IPS-18a (cell line): Measurements from ENCODE around the gene FAH.

ENCODE experiments used
- H3K27ac ChIP-seq: one replicate; pipeline ENCODE4 v1.5.1; 2013; ENCODE audit warnings: low read length
- H3K27me3 ChIP-seq: one replicate; pipeline ENCODE4 v1.6.1; 2013; ENCODE audit warnings: mild to moderate bottlenecking, low read length; ENCODE audit not compliant: control insufficient read depth, insufficient read depth
- H3K36me3 ChIP-seq: one replicate; pipeline ENCODE4 v1.6.1; 2013; ENCODE audit warnings: low read depth, low read length; ENCODE audit not compliant: control insufficient read depth
- H3K4me1 ChIP-seq: one replicate; pipeline ENCODE4 v1.6.1; 2013; ENCODE audit warnings: low read depth, low read length; ENCODE audit not compliant: control insufficient read depth
- H3K4me3 ChIP-seq: one replicate; pipeline ENCODE4 v1.5.1; 2013; ENCODE audit warnings: low read length
- H3K9ac ChIP-seq: one replicate; pipeline ENCODE4 v1.6.1; 2013; ENCODE audit warnings: mild to moderate bottlenecking, low read length, moderate library complexity
- H3K9me3 ChIP-seq: one replicate; pipeline ENCODE4 v1.6.1; 2013; ENCODE audit warnings: low read depth, low read length; ENCODE audit not compliant: control insufficient read depth

FAH gene

DNA sequence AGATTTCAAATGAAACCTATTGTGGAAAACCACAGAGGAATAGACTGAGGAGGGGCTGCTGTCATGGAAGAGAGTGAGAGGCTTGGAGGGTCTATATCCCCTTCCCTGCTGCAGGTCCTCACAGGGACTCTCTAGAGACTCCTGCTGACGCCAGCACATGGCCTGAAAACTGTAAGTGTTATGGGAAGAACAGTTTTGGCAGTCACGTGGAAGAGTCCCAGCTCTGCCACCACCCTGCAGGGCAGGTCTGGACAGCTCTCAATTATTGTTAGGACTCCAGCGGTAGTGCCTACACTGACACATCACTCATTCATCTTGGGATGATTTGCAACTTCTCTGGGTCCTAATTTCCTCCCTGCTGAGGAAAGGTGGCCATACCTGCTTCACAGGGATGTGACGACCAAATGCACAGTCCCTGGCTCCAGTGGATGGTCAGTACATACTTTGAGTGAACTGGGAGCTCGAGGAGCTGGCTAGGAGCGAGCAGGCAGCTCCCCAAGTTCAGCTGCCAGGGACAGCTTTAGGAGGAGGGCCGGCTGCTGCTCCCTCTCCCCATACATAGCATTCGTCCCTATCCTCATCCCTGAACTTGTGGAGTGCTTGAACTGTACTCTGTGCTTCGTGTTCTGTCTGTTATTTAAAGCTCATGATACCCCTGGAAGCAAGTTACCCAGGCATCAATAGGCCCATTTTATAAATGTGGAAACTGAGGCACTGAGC is 50.0 kb downstream of the FAH start:
- H3K27me3 ChIP-seq = no peaks in the 10 kb centered on the region
- peaks cover 15% of the 10 kb centered on the region for H3K4me1 ChIP-seq
- H3K36me3 ChIP-seq = no peaks in the 10 kb centered on the region
- no peaks in the 10 kb centered on the region for H3K9me3 ChIP-seq
- no peak overlapping the region for H3K9ac ChIP-seq
- no peak overlapping the region for H3K4me3 ChIP-seq
- H3K27ac ChIP-seq = no peak overlapping the region

DNA sequence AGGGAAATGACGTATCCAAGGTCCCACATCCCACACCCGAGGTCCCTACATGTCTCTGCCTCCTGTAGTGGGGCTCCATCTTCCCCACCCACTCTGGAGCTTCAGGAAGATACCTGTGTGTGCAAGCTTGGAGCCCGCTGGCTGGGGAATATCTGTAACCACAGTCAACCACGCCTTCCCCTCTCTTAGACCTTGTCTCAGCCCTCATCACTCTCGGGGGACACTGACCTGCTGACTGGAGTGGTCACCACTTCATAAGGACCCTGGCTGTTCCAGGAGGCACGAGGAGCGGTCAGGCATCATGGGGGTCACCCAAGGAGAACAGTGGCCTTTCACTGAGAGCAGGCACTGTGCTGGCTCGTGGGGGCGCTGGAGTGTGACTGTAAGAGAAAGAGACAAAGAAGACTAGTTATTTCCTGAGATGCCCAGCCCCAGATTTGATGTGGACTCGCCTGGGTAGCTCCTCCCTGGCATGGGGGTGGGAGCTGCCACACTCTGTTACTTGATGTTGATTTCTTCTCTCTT is 50.6 kb downstream of the FAH start:
- no peak overlapping the region for H3K27ac ChIP-seq
- H3K9ac ChIP-seq = no peak overlapping the region
- H3K36me3 ChIP-seq = no peaks in the 10 kb centered on the region
- H3K4me3 ChIP-seq = no peak overlapping the region
- H3K27me3 ChIP-seq = no peaks in the 10 kb centered on the region
- H3K4me1 ChIP-seq = peaks cover 17% of the 10 kb centered on the region
- H3K9me3 ChIP-seq = no peaks in the 10 kb centered on the region

DNA sequence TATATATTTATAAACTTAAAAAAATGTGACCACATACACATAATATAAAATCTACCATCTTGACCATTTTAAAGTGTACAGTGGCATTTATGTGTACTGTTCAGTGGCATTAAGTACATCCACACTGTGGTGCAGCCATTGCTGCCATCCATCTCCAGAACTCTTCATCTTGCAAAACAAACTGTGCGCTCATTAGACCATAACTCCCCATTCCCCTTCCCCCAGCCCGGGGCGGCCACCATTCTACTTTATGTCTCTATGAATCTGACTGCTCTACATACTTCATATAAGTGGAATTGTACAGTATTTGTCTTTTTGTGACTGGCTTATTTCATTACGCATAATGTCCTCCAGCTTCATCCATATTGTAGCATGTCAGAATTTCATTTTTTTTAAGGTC is 51.4 kb downstream of the FAH start:
- Histone ChIP-seq H3K4me3 (no peak overlapping the region), H3K9me3 (no peaks in the 10 kb centered on the region), H3K36me3 (no peaks in the 10 kb centered on the region)

DNA sequence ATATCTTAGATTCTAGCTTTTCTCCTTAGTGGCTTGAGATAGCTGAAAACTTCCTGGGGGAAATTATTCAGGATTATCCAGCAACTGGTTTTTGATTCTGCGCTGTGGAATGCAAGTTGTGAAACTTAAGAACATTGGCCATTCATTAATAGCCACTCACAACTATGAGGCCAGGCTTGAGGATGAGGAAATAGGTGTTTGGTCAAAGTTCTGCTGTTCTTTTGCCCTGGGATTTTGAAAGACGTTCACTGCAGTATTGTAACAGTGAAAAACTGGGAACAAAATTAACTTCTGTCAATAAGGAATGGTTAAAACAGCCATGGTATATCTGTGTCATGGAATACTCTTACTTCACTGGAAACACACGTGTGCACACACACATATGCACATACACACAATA is 55.1 kb downstream of the FAH start:
- Histone ChIP-seq H3K27me3 (no peaks in the 10 kb centered on the region), H3K9ac (no peak overlapping the region), H3K27ac (no peak overlapping the region), H3K36me3 (no peaks in the 10 kb centered on the region), H3K4me1 (peaks cover 9% of the 10 kb centered on the region), H3K4me3 (no peak overlapping the region), H3K9me3 (no peaks in the 10 kb centered on the region)

More for the DNA sequence above, 51.4 kb downstream of the FAH start:
- Histone ChIP-seq H3K27me3 (no peaks in the 10 kb centered on the region), H3K27ac (no peak overlapping the region), H3K4me1 (peaks cover 17% of the 10 kb centered on the region), H3K9ac (no peak overlapping the region)

DNA sequence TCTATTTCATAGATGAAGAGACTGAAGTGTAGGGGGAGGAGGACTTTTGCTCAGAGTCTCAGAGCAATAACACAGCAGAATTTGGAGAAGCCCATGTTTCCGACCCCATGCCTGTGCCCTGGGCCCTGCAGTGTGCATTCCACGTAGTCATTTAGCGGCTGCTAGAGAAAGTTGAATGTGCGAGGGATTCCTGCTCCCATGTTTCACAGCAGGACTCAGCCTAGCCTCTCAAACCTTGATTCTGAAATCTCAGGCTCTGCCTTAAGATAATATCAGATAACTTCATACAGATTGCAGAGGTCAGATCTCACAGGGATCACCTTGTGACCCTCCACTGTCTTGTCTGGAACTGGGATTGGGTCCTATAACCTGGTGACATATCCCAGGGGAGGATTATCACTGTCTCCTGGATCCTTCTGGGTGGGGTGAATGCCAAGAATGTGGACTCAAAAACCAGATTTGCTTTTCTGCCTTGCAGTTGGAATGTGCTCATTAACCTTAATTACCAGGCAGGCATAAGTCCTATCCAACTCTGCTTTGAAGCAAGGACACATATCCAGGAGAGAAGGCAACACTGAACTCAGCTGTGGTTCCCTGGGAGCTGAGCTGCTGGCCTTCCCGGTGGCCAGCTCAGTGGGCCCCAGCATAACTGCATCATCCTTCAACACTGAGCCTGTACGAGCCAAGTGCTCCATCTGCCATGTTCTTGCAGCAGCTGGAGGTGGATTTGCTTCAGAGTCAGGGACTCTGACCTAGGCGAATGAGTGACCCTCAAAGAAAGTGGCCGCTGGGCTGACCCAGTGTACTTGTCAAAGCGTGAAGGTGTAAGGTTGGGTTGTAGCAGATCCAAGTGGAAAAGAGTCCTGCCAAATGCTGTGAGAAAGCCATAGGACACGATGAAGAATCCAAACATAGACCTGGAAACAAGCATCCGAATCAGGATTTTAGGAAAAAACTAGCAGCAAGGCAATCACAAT is 56.2 kb downstream of the FAH start:
- no peaks in the 10 kb centered on the region for H3K36me3 ChIP-seq
- H3K4me1 ChIP-seq = peaks cover 9% of the 10 kb centered on the region
- H3K4me3 ChIP-seq = no peak overlapping the region
- no peak overlapping the region for H3K27ac ChIP-seq
- H3K27me3 ChIP-seq = no peaks in the 10 kb centered on the region
- H3K9me3 ChIP-seq = no peaks in the 10 kb centered on the region
- no peak overlapping the region for H3K9ac ChIP-seq

DNA sequence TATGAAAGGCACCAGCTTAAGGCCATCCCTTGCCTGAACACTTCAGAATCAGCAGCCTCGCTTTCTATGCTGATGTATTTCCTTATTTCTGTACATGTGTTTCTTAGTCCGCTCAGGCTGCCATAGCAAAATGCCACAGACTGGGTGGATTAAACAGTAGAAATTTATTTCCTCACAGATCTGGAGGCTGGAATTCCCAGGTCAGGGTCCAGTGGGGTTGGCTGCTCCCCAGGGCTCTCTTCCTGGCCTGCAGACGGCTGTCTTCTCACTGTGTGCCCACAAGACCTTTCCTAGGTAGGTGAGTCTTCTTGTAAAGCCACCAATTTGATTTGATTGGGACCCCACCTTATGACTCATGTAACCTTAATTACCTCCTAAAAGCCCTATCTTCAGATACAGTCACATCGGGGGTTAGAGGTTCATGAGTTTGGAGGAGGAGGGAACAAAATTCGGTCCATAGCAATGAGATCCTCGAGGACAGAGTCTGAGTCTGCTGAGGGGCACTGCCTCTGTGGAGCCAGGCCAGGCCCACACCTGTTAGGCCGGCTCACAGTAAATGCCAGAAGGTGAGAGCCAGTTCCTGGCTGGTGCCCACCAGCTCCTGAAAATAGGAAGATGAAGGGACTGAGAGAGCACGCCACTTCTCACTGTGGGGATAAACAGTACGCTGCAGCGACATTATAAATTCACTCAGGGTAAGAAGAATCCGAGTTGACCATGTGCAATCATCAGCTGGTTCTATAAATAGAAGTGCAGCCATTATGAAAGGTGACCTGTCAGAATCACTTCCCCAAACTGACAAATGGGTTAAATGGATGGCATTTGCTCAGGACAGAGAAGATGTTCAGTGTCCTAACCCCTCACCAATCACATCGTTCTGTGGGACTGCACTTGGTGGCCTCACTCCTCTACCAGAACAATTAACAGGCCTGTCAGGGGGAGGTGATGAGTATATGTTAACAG is 58.1 kb downstream of the FAH start:
- Histone ChIP-seq H3K27me3 (no peaks in the 10 kb centered on the region), H3K4me3 (no peak overlapping the region), H3K9ac (no peak overlapping the region), H3K4me1 (peaks cover 9% of the 10 kb centered on the region), H3K9me3 (no peaks in the 10 kb centered on the region), H3K27ac (no peak overlapping the region), H3K36me3 (no peaks in the 10 kb centered on the region)

DNA sequence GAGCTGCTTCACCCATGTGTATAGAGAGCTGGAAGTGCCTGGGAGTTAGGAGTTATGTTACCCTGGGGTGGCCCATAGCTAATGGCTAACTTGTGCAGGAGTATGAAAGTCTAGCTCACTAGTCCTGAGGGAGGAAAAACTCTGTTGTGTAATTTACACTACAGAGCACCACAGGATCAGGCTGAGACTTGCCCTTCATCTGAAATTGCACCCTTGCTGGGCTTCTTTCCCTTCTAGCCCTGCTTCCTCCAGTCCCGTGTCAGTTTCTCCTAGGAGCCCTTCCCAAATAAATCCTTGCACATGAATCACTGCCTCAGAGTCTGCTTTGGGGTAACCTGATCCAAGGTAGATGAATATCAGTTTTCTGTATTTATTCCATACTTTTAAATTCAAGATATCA is 59.2 kb downstream of the FAH start:
- Histone ChIP-seq H3K4me3 (no peak overlapping the region), H3K9me3 (no peaks in the 10 kb centered on the region), H3K27me3 (no peaks in the 10 kb centered on the region), H3K9ac (no peak overlapping the region), H3K36me3 (no peaks in the 10 kb centered on the region), H3K4me1 (peaks cover 9% of the 10 kb centered on the region), H3K27ac (no peak overlapping the region)

DNA sequence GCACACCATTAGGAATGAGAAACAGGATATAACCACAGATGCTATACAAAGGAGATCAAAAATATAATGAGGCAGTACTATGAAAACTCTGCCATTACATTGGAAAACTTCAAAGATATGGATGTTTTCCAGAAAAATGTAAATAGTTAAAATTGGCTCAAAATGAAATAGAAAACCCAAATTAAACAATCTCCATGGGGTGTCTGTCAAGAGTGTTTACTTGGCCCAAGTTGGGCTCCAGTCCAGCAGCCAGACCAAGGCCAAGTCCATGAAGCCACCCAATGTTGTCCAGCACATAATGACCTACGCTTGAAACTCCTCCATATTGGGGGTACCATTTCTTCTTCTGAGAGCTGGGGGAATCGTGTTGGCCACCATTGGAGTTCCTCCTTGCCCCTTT is 62.1 kb downstream of the FAH start:
- Histone ChIP-seq H3K4me3 (no peak overlapping the region), H3K9me3 (no peaks in the 10 kb centered on the region), H3K36me3 (no peaks in the 10 kb centered on the region), H3K4me1 (no peaks in the 10 kb centered on the region), H3K27ac (no peak overlapping the region), H3K9ac (no peak overlapping the region), H3K27me3 (no peaks in the 10 kb centered on the region)

DNA sequence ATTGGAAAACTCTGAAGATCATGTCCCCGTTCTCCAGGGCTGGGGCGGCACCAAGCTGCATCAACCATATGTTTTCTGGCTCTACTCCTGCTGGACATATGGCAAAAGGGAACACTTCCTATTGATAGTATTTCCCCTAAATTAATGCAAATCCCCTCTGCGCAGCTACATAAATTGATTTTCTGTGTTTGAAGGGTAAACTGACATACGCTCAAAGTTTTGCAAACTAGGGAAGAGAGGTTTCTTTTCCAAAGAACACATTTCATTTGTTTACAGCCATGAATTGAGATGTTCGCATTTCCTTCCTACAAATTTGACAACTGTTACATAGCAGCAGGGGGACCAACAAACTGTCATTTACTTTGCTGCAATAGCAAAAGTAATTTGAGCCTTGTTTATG is 63.3 kb downstream of the FAH start:
- Histone ChIP-seq H3K4me1 (no peaks in the 10 kb centered on the region), H3K27me3 (no peaks in the 10 kb centered on the region), H3K9ac (no peak overlapping the region), H3K27ac (no peak overlapping the region), H3K4me3 (no peak overlapping the region), H3K9me3 (no peaks in the 10 kb centered on the region), H3K36me3 (no peaks in the 10 kb centered on the region)

DNA sequence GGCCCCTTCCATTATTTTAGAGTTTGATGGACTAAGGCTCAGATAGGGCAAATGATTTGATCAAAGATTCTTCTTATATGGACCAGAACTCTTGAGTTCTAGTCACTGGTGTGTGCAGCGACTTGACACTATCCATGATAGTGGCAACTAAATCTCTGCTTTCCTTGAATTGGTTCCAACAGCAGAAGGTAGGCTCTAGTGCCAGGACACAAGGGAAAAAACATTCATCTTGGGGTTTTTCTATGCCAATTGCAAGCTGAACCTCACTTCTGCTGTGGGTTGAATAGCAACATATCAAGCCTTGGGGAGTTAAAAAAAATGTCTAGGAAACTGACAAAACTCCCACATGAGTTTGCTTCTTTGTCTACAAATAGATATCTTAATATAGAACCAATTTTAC is 64.1 kb downstream of the FAH start:
- Histone ChIP-seq H3K36me3 (no peaks in the 10 kb centered on the region), H3K9ac (no peak overlapping the region), H3K27me3 (no peaks in the 10 kb centered on the region), H3K4me3 (no peak overlapping the region), H3K9me3 (no peaks in the 10 kb centered on the region), H3K27ac (no peak overlapping the region), H3K4me1 (no peaks in the 10 kb centered on the region)
